WERI-Rb-1 (cell line): ENCODE data around the gene SCARF2.
A peak's percentile ranks its signal among the peaks of the same experiment; 100 is the strongest.
"Not testable (repeated sequence)": the region's sequence is repeated elsewhere in the genome, so short reads cannot be mapped to it uniquely, and the experiment has no call there.

Experiments
- DNase-seq: peaks from one replicate; pipeline ENCODE4 v3.0.0-alpha.2; 2020
- H3K27ac ChIP-seq: fragments of 250-450 bp; sonication (Bioruptor Pico); 2 replicates; pipeline ENCODE4 v1.5.1; 2020; ENCODE audit warnings: mild to moderate bottlenecking, moderate library complexity
- H3K27me3 ChIP-seq: fragments of 250-450 bp; sonication (Bioruptor Pico); 2 replicates; pipeline ENCODE4 v1.5.1; 2021; ENCODE audit warnings: mild to moderate bottlenecking, low read depth, moderate library complexity; ENCODE audit not compliant: insufficient read depth, severe bottlenecking
- H3K36me3 ChIP-seq: fragments of 250-450 bp; sonication (Bioruptor Pico); 2 replicates; pipeline ENCODE4 v1.5.1; 2020; ENCODE audit warnings: mild to moderate bottlenecking, moderate library complexity
- H3K4me3 ChIP-seq: 2 replicates; pipeline ENCODE4 v1.5.1; 2011; ENCODE audit warnings: low read depth, mild to moderate bottlenecking, control low read depth, low read length
- H3K9me3 ChIP-seq: fragments of 250-450 bp; sonication (Bioruptor Pico); 2 replicates; pipeline ENCODE4 v1.5.1; 2021; ENCODE audit warnings: mild to moderate bottlenecking, moderate library complexity; ENCODE audit not compliant: severe bottlenecking
- CTCF ChIP-seq: IDR thresholded peaks from 2 replicates; pipeline ENCODE4 v1.5.1; 2011; ENCODE audit warnings: low read depth, mild to moderate bottlenecking, control low read depth, inconsistent platforms, low read length

The SCARF2 gene

GRCh38 chr22:20437613-20438426 is at the start of gene SCARF2:
TSS of gene SCARF2 (minus strand) at chr22:20437825. CDS start at chr22:20437754, 71 bp downstream.
- peak; percentile 69 for DNase-seq
- Histone ChIP-seq H3K9me3 (no peaks in the 10 kb centered on the region), H3K27ac (peak within 1 kb of the TSS; percentile 65), H3K4me3 (peak within 1 kb of the TSS; percentile 66), H3K27me3 (no peaks in the 10 kb centered on the region), H3K36me3 (peaks cover 12% of the 10 kb centered on the region)
- TF ChIP-seq CTCF, result no peak

GRCh38 chr22:20486229-20486628 is 48.6 kb upstream of the SCARF2 start:
- no peak for TF ChIP-seq CTCF
- DNase-seq, result no peak
- Histone ChIP-seq H3K27me3 (no peaks in the 10 kb centered on the region), H3K9me3 (no peaks in the 10 kb centered on the region), H3K4me3 (no peak overlapping the region), H3K27ac (no peak overlapping the region), H3K36me3 (peaks cover 28% of the 10 kb centered on the region)

- DNase-seq, result no peak
These were observed 47.5 kb upstream of the SCARF2 start for GRCh38 chr22:20484948-20485683.

GRCh38 chr22:20483771-20484170 is 46.1 kb upstream of the SCARF2 start:
- no peak for DNase-seq
- Histone ChIP-seq H3K27ac (no peak overlapping the region), H3K36me3 (peaks cover 23% of the 10 kb centered on the region), H3K27me3 (no peaks in the 10 kb centered on the region), H3K9me3 (no peaks in the 10 kb centered on the region), H3K4me3 (no peak overlapping the region)
- TF ChIP-seq CTCF, result no peak

More at GRCh38 chr22:20484948-20485683, 47.5 kb upstream of the SCARF2 start:
- no peak overlapping the region for H3K4me3 ChIP-seq
- no peak for TF ChIP-seq CTCF
- no peak overlapping the region for H3K27ac ChIP-seq
- peaks cover 26% of the 10 kb centered on the region for H3K36me3 ChIP-seq
- no peaks in the 10 kb centered on the region for H3K27me3 ChIP-seq
- no peaks in the 10 kb centered on the region for H3K9me3 ChIP-seq

GRCh38 chr22:20483143-20483506 is 45.5 kb upstream of the SCARF2 start:
- not testable (repeated sequence) for H3K27me3 ChIP-seq, H3K4me3 ChIP-seq, DNase-seq, H3K9me3 ChIP-seq, H3K27ac ChIP-seq
- peaks cover 17% of the 10 kb centered on the region for H3K36me3 ChIP-seq

GRCh38 chr22:20479612-20480196 is 42.1 kb upstream of the SCARF2 start:
- no peaks in the 10 kb centered on the region for H3K27me3 ChIP-seq
- no peaks in the 10 kb centered on the region for H3K9me3 ChIP-seq
- H3K36me3 ChIP-seq, result peaks cover 11% of the 10 kb centered on the region
- H3K4me3 ChIP-seq, result no peak overlapping the region
- no peak for DNase-seq
- TF ChIP-seq CTCF, result no peak
- no peak overlapping the region for H3K27ac ChIP-seq

- DNase-seq, H3K36me3 ChIP-seq, H3K27me3 ChIP-seq, H3K27ac ChIP-seq, H3K4me3 ChIP-seq, H3K9me3 ChIP-seq: not testable (repeated sequence)
These were observed 40.4 kb upstream of the SCARF2 start for GRCh38 chr22:20478059-20478458.

- H3K27ac ChIP-seq, H3K9me3 ChIP-seq, H3K27me3 ChIP-seq, DNase-seq, H3K4me3 ChIP-seq: not testable (repeated sequence)
- peaks cover 11% of the 10 kb centered on the region for H3K36me3 ChIP-seq
These were observed 37.9 kb upstream of the SCARF2 start for GRCh38 chr22:20475569-20475968.
